Measurements from ENCODE around the gene CTNNBIP1.

DNA sequence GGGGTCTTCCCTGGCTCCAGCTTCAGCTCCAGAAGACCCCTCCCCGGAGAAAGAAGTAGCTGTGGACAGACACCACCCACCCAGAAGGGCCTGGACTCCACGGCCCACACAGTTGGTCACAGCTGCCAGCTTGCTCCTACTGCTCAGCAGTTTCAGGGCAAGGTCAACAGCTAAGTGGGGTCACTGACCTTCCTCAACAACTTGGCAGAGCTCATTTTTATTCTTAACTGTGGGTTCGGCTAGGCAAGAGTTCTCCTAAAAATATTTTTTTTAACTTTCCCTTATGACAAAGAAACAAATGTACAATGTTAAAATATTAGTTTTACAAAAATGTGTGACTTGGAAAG is 41.9 kb downstream of the CTNNBIP1 start:
- no peak for TF ChIP-seq ZNF274 (IDR thresholded peaks at IDR 0.05; ENCODE audit: low read depth, low read length)
- no peak for TF ChIP-seq SUZ12 (IDR thresholded peaks at IDR 0.05; ENCODE audit: extremely low read depth, insufficient read depth, insufficient read length)
- TF ChIP-seq YY1 (IDR thresholded peaks at IDR 0.05; ENCODE audit: insufficient read depth, insufficient read length) = no peak
